ENCODE results near the gene NPAS2. TPM values are rescaled to one million over a fixed set of nuclear protein-coding genes. Genes with fewer than 3 reads are reported as not detected.
A peak's percentile ranks its signal among the peaks of the same experiment; 100 is the strongest.

Gene NPAS2
- total RNA-seq, 2 donors from 2014 or later, result 24.2 to 45.8 TPM

GRCh38 chr2:100778637-100779450, 41.1 kb upstream of the NPAS2 start:
- no peak for DNase-seq (ENCODE audit: low spot score)
- H3K36me3 ChIP-seq, result no peaks in the 10 kb centered on the region
- intact Hi-C loops (cut with DNase I), result no loop called here
- no peak overlapping the region for H3K27ac ChIP-seq
- no peaks in the 10 kb centered on the region for H3K27me3 ChIP-seq (replicated peaks; ENCODE audit: insufficient read depth)
- 90% methylated on average over 12 of the region's 12 CpGs for WGBS
- H3K9me3 ChIP-seq, result no peaks in the 10 kb centered on the region
- H3K4me1 ChIP-seq (replicated peaks), result no peaks in the 10 kb centered on the region
- TF ChIP-seq POLR2AphosphoS5 (IDR thresholded peaks at IDR 0.05), result no peak
- TF ChIP-seq, protein P1, sequence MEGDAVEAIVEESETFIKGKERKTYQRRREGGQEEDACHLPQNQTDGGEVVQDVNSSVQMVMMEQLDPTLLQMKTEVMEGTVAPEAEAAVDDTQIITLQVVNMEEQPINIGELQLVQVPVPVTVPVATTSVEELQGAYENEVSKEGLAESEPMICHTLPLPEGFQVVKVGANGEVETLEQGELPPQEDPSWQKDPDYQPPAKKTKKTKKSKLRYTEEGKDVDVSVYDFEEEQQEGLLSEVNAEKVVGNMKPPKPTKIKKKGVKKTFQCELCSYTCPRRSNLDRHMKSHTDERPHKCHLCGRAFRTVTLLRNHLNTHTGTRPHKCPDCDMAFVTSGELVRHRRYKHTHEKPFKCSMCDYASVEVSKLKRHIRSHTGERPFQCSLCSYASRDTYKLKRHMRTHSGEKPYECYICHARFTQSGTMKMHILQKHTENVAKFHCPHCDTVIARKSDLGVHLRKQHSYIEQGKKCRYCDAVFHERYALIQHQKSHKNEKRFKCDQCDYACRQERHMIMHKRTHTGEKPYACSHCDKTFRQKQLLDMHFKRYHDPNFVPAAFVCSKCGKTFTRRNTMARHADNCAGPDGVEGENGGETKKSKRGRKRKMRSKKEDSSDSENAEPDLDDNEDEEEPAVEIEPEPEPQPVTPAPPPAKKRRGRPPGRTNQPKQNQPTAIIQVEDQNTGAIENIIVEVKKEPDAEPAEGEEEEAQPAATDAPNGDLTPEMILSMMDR (IDR thresholded peaks at IDR 0.05), result no peak
- no peak for TF ChIP-seq POLR2A (IDR thresholded peaks at IDR 0.05)
- H3K4me3 ChIP-seq, result no peak overlapping the region

DNA sequence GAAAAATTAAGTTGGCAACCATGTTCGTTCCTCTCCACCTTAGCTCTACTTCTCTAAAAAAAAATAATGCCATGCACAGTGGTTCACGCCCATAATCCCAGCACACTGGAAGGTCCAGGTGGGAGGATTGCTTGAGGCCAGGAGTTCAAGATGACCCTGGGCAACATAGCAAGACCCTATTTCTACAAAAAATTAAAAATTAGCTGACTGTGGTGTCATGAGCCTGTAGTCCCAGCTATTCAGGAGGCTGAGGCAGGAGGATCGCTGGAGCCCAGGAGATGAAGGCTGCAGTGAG, 40.1 kb upstream of the NPAS2 start:
- Histone ChIP-seq H3K4me3 (no peak overlapping the region), H3K36me3 (no peaks in the 10 kb centered on the region), H3K9me3 (no peaks in the 10 kb centered on the region), H3K4me1 (replicated peaks) (no peaks in the 10 kb centered on the region), H3K27ac (no peak overlapping the region), H3K27me3 (replicated peaks; ENCODE audit: insufficient read depth) (no peaks in the 10 kb centered on the region)
- TF ChIP-seq, protein P1 (IDR thresholded peaks at IDR 0.05), result no peak
- TF ChIP-seq POLR2A (IDR thresholded peaks at IDR 0.05) (no peak), POLR2AphosphoS5 (IDR thresholded peaks at IDR 0.05) (no peak)
- no peak for DNase-seq (ENCODE audit: low spot score)
- intact Hi-C loops (cut with DNase I), result no loop called here
- WGBS, result 95% methylated on average over 3 of the region's 3 CpGs

DNA sequence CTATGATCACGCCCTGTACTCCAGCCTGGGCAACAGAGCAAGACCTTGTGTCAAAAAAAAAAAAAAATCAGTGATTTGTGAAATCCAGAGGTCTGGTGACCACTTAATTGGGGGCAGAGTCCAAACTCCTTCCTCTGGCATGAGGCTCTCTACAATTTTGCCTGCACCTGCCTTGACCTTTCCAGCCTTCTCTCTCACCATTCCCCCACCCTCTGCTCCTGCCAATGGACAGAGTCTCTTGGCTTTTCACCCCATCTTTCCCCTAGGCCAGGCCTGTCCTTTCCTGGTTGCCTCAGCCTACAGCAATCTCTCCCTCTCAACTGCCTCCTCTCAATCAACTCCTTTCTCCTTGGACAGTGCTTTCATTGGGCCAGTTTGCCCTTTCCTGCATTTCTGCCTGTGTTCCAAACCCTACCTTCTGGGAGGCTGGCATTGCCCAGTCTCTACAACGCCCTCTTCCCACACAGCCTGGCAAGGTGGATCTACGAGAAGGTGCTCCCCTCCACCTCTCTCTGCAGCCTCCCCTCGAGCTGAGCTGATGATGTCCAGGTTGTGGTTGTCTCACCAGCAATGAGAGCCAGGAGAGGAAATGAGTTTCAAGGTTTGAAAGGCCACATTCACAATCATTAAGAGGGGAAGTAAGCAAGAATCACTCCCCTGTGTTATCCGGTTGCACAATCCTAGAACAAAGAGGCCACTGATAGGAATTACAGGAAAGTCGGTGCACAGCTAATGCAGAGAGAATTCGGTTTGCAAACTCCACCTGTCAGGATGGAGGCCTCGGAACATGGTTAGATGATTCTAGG, 39.5 kb upstream of the NPAS2 start:
- Histone ChIP-seq H3K4me1 (replicated peaks) (no peaks in the 10 kb centered on the region), H3K36me3 (no peaks in the 10 kb centered on the region), H3K4me3 (no peak overlapping the region), H3K27me3 (replicated peaks; ENCODE audit: insufficient read depth) (no peaks in the 10 kb centered on the region), H3K27ac (no peak overlapping the region), H3K9me3 (no peaks in the 10 kb centered on the region)
- peak; percentile 23 for DNase-seq (ENCODE audit: low spot score)
- WGBS, result 71% methylated on average over 8 of the region's 8 CpGs
- intact Hi-C loops (cut with DNase I), result no loop called here
- TF ChIP-seq POLR2A (IDR thresholded peaks at IDR 0.05) (no peak), POLR2AphosphoS5 (IDR thresholded peaks at IDR 0.05) (peak; percentile 27)

DNA sequence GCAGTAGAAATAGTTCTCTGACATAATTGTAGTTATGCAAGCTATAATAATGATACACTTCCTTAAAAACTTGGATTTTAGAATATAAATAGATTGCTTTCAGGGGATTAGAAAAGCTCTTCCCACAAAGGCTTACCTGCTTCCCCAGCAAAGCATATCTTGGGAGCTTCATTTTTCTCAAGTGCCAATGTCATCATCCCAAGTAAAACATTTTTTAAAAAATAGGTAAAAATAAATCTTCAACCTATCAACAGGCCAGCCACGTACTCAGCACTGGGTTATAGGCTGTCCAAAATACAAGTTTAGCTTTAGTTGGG, 39.0 kb upstream of the NPAS2 start:
- Histone ChIP-seq H3K36me3 (no peaks in the 10 kb centered on the region), H3K4me1 (replicated peaks) (peaks cover 2% of the 10 kb centered on the region), H3K27ac (no peak overlapping the region), H3K4me3 (no peak overlapping the region), H3K9me3 (no peaks in the 10 kb centered on the region), H3K27me3 (replicated peaks; ENCODE audit: insufficient read depth) (no peaks in the 10 kb centered on the region)
- 97% methylated on average over 1 of the region's 1 CpG for WGBS
- no peak for DNase-seq (ENCODE audit: low spot score)
- intact Hi-C loops (cut with DNase I), result no loop called here
- no peak for TF ChIP-seq POLR2AphosphoS5 (IDR thresholded peaks at IDR 0.05)
- no peak for TF ChIP-seq POLR2A (IDR thresholded peaks at IDR 0.05)
- TF ChIP-seq, protein P1 (IDR thresholded peaks at IDR 0.05), result no peak

GRCh38 chr2:100781523-100782379, 38.2 kb upstream of the NPAS2 start:
- TF ChIP-seq, protein P1 (IDR thresholded peaks at IDR 0.05), result no peak
- no peak for TF ChIP-seq POLR2A (IDR thresholded peaks at IDR 0.05)
- TF ChIP-seq POLR2AphosphoS5 (IDR thresholded peaks at IDR 0.05), result no peak
- no peaks in the 10 kb centered on the region for H3K27me3 ChIP-seq (replicated peaks; ENCODE audit: insufficient read depth)
- intact Hi-C loops (cut with DNase I), result no loop called here
- no peaks in the 10 kb centered on the region for H3K36me3 ChIP-seq
- no peaks in the 10 kb centered on the region for H3K9me3 ChIP-seq
- 94% methylated on average over 12 of the region's 12 CpGs for WGBS
- DNase-seq (ENCODE audit: low spot score), result no peak
- no peak overlapping the region for H3K4me3 ChIP-seq
- no peak overlapping the region for H3K27ac ChIP-seq
- peaks cover 4% of the 10 kb centered on the region for H3K4me1 ChIP-seq (replicated peaks)
